ENCODE results near the gene SFMBT2.

DNA sequence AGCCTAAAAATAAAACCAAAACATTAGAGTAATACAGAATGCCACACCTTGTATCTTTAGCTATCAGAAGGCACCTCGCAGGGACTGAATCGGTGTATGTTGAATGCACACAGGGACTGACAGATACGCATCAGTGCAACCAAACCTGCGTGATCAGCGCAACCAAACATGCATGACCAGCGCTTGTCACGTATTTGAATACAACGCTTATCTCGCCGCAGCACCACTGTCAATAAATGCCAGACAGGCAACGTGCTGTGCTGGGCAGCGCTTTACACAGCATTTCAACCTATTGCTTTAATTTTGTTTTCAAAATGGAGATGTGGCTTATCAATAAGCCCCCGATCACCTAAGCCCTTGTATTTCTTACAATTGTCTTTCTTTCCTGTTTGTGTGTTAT is 242.4 kb downstream of the SFMBT2 start:
- TF ChIP-seq POLR2A (IDR thresholded peaks at IDR 0.05; ENCODE audit: low read depth, low read length) (no peak), POLR2AphosphoS5 (IDR thresholded peaks at IDR 0.05; ENCODE audit: low read depth, low read length) (no peak)

Data from GM12892 (cell line).